Central memory CD8-positive, alpha-beta T cell (primary cell): Measurements from ENCODE around the gene TRIO.

Experiments used
- ATAC-seq: fragments of 150-1000 bp; cut with Tn5 transposase; replicated peaks from 2 replicates; pipeline ENCODE4 v1.10.0; 2022; ENCODE audit warnings: mild to moderate bottlenecking, moderate FRiP score, moderate number of reproducible peaks; ENCODE audit not compliant: poor library complexity, severe bottlenecking; ENCODE audit errors: extremely low read depth
- DNase-seq, 2 donors: peaks; one replicate each; pipeline ENCODE4 v3.0.0; 2021; ENCODE audit warnings: low spot score in 2 of 2
- H3K27ac Mint-ChIP-seq: one replicate; pipeline ENCODE4 v1.8.0; 2022; ENCODE audit warnings: low read depth, mild to moderate bottlenecking, moderate library complexity, mixed read lengths
- H3K27me3 Mint-ChIP-seq: one replicate; pipeline ENCODE4 v1.8.0; 2022; ENCODE audit warnings: mixed read lengths
- H3K36me3 Mint-ChIP-seq: one replicate; pipeline ENCODE4 v1.8.0; 2022; ENCODE audit warnings: mild to moderate bottlenecking, moderate library complexity, mixed read lengths; ENCODE audit not compliant: insufficient read depth
- H3K4me1 Mint-ChIP-seq: one replicate; pipeline ENCODE4 v1.8.0; 2022; ENCODE audit warnings: mixed read lengths
- H3K4me3 Mint-ChIP-seq: one replicate; pipeline ENCODE4 v1.8.0; 2022; ENCODE audit warnings: mild to moderate bottlenecking, moderate library complexity, mixed read lengths
- H3K9me3 Mint-ChIP-seq: one replicate; pipeline ENCODE4 v1.8.0; 2022; ENCODE audit warnings: mixed read lengths

Gene TRIO

GRCh38 chr5:14453481-14453880, 310.3 kb downstream of the TRIO start:
- H3K9me3 Mint-ChIP-seq = no peaks in the 10 kb centered on the region
- H3K27me3 Mint-ChIP-seq = no peaks in the 10 kb centered on the region
- H3K4me1 Mint-ChIP-seq = peaks cover 10% of the 10 kb centered on the region

GRCh38 chr5:14455814-14456321, 312.7 kb downstream of the TRIO start:
- Mint-ChIP-seq H3K4me3 (no peak overlapping the region), H3K27ac (no peak overlapping the region), H3K27me3 (no peaks in the 10 kb centered on the region), H3K9me3 (no peaks in the 10 kb centered on the region), H3K36me3 (peaks cover 3% of the 10 kb centered on the region), H3K4me1 (no peaks in the 10 kb centered on the region)
- DNase-seq (no peak), ATAC-seq (no peak)

More at GRCh38 chr5:14453481-14453880, 310.3 kb downstream of the TRIO start:
- Mint-ChIP-seq H3K36me3 (peaks cover 1% of the 10 kb centered on the region), H3K4me3 (no peak overlapping the region), H3K27ac (no peak overlapping the region)
- DNase-seq (no peak), ATAC-seq (no peak)

GRCh38 chr5:14457476-14457875, 314.3 kb downstream of the TRIO start:
- Mint-ChIP-seq H3K4me3 (no peak overlapping the region), H3K36me3 (peaks cover 5% of the 10 kb centered on the region), H3K9me3 (no peaks in the 10 kb centered on the region), H3K27me3 (no peaks in the 10 kb centered on the region), H3K27ac (no peak overlapping the region), H3K4me1 (no peaks in the 10 kb centered on the region)
- ATAC-seq (no peak), DNase-seq (no peak)

- no peaks in the 10 kb centered on the region for H3K27me3 Mint-ChIP-seq
- H3K36me3 Mint-ChIP-seq = peaks cover 6% of the 10 kb centered on the region
- DNase-seq (no peak), ATAC-seq (no peak)
- H3K9me3 Mint-ChIP-seq = no peaks in the 10 kb centered on the region
- H3K4me3 Mint-ChIP-seq = no peak overlapping the region
- no peak overlapping the region for H3K27ac Mint-ChIP-seq
- no peaks in the 10 kb centered on the region for H3K4me1 Mint-ChIP-seq
Observed at GRCh38 chr5:14458414-14458813, 315.3 kb downstream of the TRIO start.

GRCh38 chr5:14460844-14461398, 317.8 kb downstream of the TRIO start:
- no peak overlapping the region for H3K4me3 Mint-ChIP-seq
- DNase-seq (no peak), ATAC-seq (no peak)
- H3K9me3 Mint-ChIP-seq = no peaks in the 10 kb centered on the region
- no peaks in the 10 kb centered on the region for H3K27me3 Mint-ChIP-seq
- peaks cover 5% of the 10 kb centered on the region for H3K36me3 Mint-ChIP-seq
- no peak overlapping the region for H3K27ac Mint-ChIP-seq
- H3K4me1 Mint-ChIP-seq = no peaks in the 10 kb centered on the region

- Mint-ChIP-seq H3K27ac (no peak overlapping the region), H3K9me3 (no peaks in the 10 kb centered on the region), H3K4me3 (no peak overlapping the region), H3K4me1 (no peaks in the 10 kb centered on the region), H3K27me3 (no peaks in the 10 kb centered on the region), H3K36me3 (peaks cover 8% of the 10 kb centered on the region)
- DNase-seq (no peak), ATAC-seq (no peak)
Observed at GRCh38 chr5:14462681-14463080, 319.5 kb downstream of the TRIO start.

GRCh38 chr5:14463629-14464028, 320.5 kb downstream of the TRIO start:
- no peaks in the 10 kb centered on the region for H3K4me1 Mint-ChIP-seq
- no peak overlapping the region for H3K27ac Mint-ChIP-seq
- H3K9me3 Mint-ChIP-seq = no peaks in the 10 kb centered on the region
- no peak for DNase-seq
- no peaks in the 10 kb centered on the region for H3K27me3 Mint-ChIP-seq
- peaks cover 8% of the 10 kb centered on the region for H3K36me3 Mint-ChIP-seq
- no peak overlapping the region for H3K4me3 Mint-ChIP-seq
- ATAC-seq = no peak

- Mint-ChIP-seq H3K27me3 (no peaks in the 10 kb centered on the region), H3K4me3 (no peak overlapping the region), H3K27ac (no peak overlapping the region), H3K36me3 (peaks cover 6% of the 10 kb centered on the region), H3K4me1 (no peaks in the 10 kb centered on the region), H3K9me3 (no peaks in the 10 kb centered on the region)
- no peak for ATAC-seq
- no peak for DNase-seq
Observed at GRCh38 chr5:14464096-14464495, 321.0 kb downstream of the TRIO start.

GRCh38 chr5:14464671-14465070, 321.5 kb downstream of the TRIO start:
- Mint-ChIP-seq H3K9me3 (no peaks in the 10 kb centered on the region), H3K4me3 (no peak overlapping the region), H3K36me3 (peaks cover 6% of the 10 kb centered on the region), H3K4me1 (no peaks in the 10 kb centered on the region), H3K27me3 (no peaks in the 10 kb centered on the region), H3K27ac (no peak overlapping the region)
- DNase-seq (no peak), ATAC-seq (no peak)

- DNase-seq (no peak), ATAC-seq (no peak)
- H3K27me3 Mint-ChIP-seq = no peaks in the 10 kb centered on the region
- no peaks in the 10 kb centered on the region for H3K9me3 Mint-ChIP-seq
- H3K4me1 Mint-ChIP-seq = no peaks in the 10 kb centered on the region
- H3K36me3 Mint-ChIP-seq = peaks cover 6% of the 10 kb centered on the region
- H3K27ac Mint-ChIP-seq = no peak overlapping the region
- no peak overlapping the region for H3K4me3 Mint-ChIP-seq
Observed at GRCh38 chr5:14465116-14465515, 322.0 kb downstream of the TRIO start.

GRCh38 chr5:14465776-14466175, 322.6 kb downstream of the TRIO start:
- DNase-seq (no peak), ATAC-seq (no peak)
- H3K4me1 Mint-ChIP-seq = no peaks in the 10 kb centered on the region
- no peaks in the 10 kb centered on the region for H3K27me3 Mint-ChIP-seq
- H3K36me3 Mint-ChIP-seq = peaks cover 6% of the 10 kb centered on the region
- H3K27ac Mint-ChIP-seq = no peak overlapping the region
- H3K9me3 Mint-ChIP-seq = no peaks in the 10 kb centered on the region
- no peak overlapping the region for H3K4me3 Mint-ChIP-seq

GRCh38 chr5:14467251-14467650, 324.1 kb downstream of the TRIO start:
- DNase-seq = no peak
- Mint-ChIP-seq H3K4me1 (no peaks in the 10 kb centered on the region), H3K27me3 (no peaks in the 10 kb centered on the region), H3K9me3 (no peaks in the 10 kb centered on the region), H3K36me3 (peaks cover 4% of the 10 kb centered on the region), H3K27ac (no peak overlapping the region), H3K4me3 (no peak overlapping the region)
- ATAC-seq = no peak

- Mint-ChIP-seq H3K36me3 (peaks cover 3% of the 10 kb centered on the region), H3K27me3 (no peaks in the 10 kb centered on the region), H3K4me1 (no peaks in the 10 kb centered on the region), H3K4me3 (no peak overlapping the region), H3K9me3 (no peaks in the 10 kb centered on the region), H3K27ac (no peak overlapping the region)
- no peak for ATAC-seq
- no peak for DNase-seq
Observed at GRCh38 chr5:14467886-14468285, 324.7 kb downstream of the TRIO start.
